IPS-NIHi7 (cell line): Measurements from ENCODE around the gene RABGAP1.
"Not testable (repeated sequence)": the region's sequence is repeated elsewhere in the genome, so short reads cannot be mapped to it uniquely, and the experiment has no call there.

Source experiments
- DNase-seq: peaks from one replicate; pipeline ENCODE4 v3.0.0; 2012; ENCODE audit warnings: mixed read lengths; ENCODE audit errors: extremely low spot score

RABGAP1 gene

DNA sequence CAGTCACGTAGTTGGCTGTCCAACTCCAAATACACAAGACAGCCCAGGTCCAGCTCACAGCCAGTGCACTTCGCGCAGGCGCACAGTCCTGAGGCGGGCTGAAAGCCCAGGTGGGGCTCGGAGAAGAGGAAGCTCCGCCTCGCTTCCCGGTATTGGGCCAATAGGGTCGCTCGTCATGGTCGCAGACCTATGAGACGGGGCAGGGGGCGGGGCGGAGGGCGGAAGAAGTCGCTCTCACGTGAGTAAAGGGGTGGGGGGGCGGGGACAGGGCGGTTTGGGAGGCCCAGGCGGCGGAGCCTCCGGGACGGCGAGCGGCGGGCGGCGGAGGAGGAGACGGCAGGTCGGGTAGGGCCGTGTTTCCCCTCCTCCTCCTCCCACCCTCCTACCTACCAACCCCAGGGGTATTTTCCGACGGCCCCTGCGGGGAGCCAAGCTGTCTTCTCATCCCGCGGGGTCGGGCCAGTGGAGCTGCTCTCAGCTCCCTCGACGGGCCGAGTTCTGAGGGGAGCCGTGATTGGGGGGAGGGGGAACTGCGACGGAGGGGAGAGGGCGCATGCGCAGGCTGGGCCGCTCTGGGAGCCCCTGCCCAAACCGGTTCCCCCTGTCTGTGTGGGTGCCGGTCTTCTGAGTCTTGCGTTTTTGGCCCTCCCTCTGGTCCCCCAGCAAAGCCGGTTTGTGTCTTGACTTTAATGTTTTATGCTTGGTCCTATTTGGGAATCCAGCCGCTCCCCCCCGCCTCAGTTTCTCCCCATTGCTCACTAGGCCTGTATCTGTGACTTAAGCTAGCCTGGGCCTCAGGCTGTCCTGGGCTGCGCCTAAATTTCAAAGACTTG lies at the start of gene RABGAP1:
Gene RABGAP1 (plus strand): TSS at position 272 of the 833 bp plus-strand sequence. CDS start 16,040 bp downstream, outside the sequence.
- DNase-seq: peak; percentile 99

DNA sequence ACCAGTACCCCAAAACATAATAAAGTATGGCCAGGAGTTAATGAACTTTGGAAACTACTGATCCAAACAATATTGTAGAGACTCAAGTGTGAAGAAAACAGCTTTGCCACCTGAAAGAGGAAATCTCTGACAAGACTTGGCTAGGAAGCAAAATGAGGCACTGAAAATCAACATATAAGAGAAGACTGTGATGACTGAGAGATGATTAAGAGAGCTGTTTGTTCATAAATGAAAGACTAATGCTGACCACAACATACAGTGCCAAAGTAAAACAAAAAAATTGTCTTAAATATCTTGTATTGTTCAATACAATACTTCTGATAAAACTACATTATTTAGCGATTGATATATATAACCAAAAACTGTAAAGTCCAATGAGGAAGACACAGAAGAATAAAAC lies 42.9 kb upstream of the RABGAP1 start:
- DNase-seq: no peak

DNA sequence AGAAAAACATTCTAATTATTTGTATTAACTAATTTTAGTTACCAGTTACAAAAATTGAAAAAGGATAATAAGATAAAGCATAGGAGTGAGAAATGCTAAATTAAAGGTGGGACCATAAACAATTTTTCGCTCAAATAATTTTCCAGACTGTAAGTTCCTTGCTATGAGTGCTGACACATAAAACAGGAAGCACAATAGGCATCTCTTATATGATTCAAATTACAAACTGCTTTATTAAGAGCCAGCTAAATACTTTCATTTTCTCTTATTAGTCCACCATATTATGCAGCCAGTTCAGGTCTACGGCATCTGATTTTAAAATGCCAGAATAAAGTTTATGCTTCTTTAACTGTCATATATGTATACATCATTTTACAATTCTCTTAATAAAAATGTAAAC lies 40.0 kb upstream of the RABGAP1 start:
- DNase-seq: no peak

DNA sequence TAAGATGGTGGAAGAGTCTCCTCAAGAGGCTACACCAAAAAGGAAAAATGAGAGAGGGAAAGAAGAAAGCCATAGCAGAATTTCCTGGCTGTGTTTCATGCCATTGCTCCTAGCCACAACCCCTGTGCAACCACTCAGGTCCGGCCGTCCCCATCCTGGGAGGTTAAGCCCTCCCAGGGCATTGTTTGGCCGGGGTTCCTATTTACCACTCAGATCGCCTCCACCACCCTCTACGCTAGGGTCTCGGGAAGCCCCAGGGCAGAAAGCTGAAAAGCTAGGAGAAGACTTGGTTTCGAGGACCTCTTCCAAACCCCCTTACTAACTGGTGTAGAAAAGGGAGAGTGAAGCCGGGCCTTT lies 36.4 kb upstream of the RABGAP1 start:
- DNase-seq: peak; percentile 55

DNA sequence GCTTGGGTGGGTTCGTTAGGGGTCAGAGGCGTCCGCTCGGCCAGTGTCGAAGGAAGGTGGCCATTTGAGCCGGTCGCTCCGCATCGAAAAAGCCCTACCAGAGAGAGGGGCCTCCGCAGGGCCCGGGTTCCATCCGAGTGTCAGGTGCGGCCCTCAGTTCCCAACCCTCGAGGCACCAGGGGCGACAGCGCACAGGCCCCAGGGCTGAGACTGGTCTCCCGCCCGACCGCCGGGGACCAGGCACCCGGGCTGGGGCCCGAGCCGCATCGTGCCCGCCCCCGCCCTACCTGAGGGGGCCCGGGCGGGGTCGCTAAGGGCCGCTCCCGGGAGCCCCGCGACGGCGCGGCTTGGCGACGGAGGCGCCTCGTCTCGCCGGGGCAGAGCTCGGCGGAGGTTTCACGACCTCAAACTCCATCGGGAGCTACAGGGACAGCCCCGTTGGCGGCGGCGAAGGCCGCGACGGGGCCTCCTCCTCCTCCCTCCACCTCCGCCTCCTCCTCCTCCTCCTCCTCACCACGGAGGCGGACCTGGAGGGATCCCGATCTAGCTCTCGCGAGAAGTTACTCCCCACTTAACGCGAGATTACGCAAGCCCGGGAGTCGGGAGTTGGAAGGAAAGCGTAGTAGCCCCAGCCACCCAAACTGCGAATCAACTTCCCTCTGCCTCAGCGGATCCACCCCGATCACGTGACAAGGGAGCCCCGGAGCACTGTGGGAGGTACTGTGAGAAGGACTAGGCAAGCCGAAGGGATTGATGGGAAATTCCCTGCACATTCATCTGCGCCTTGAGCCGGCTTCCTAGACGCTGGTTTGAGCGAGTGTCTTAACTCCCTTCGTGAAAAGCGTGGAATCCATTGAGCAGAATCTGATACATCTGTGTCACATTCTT lies 35.8 kb upstream of the RABGAP1 start, which contains the start of gene RC3H2:
Gene RC3H2 (minus strand): TSS at position 537 of the 888 bp plus-strand sequence. CDS start 7,850 bp downstream, outside the sequence.
- DNase-seq: peak; percentile 94

DNA sequence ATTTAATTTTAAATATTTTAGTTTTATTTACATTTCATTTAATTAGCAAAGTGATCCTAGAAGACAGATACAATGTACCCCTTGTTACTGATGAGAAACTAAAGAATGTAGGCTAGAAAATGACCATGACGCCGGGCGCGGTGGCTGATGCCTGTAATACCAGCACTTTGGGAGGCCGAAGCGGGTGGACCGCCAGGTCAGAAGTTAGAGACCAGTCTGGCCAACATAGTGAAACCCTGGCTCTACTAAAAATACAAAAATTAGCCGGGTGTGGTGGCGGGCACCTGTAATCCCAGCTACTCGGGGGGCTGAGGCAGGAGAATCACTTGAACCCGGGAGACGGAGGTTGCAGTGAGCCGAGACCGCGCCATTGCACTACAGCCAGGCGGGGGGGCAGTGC lies 34.7 kb upstream of the RABGAP1 start:
- DNase-seq: not testable (repeated sequence)

DNA sequence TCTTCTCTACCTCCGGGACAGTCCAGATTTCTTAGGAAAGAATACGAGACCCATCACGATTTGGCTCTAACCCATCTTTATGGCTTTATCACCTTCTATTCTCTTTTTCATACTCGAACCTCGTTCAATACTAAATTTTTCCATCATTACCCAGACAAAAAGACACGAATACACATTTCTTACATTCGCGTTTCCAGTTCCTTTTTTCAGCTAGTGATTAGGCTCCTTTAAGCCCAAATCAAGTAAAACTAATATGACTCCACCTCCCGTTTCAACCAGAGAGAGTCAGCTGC lies 28.2 kb upstream of the RABGAP1 start:
- no peak for DNase-seq

DNA sequence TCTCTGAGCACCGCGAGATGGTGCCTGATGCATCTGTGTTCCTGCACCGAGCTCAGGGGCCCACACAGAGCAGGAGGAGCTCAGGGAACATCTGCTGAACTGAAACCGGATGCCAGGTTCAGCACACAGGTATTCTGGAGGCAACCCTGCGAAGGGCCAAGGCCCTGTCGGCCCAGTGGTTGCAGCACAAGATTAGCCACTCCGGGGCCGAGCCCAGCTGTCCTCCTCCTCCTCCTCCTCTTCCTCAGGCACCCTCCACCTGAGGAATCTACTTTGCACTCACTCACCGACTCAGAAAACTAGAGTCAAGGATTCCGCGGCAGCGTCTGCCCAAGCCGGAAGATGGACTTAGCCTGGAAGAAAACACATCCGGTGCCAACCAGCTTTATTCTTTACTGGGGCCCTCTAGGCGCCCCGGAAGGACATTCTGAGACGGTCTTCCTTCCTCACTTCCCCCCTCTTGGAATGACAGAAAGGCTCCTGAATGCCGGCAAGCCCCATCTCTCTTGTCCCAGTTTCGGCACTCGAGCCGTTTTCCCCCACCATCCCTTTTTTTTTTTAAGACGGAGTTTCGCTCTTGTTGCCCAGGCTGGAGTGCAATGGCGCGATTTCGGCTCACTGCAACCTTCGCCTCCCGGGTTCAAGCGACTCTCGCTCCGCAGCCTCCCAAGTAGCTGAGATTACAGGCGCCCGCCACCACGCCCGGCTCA lies 27.7 kb upstream of the RABGAP1 start, which contains the start of gene ZBTB6:
Gene ZBTB6 (minus strand): TSS at position 360 of the 710 bp plus-strand sequence. CDS start 1,251 bp downstream, outside the sequence.
- DNase-seq: peak; percentile 79

DNA sequence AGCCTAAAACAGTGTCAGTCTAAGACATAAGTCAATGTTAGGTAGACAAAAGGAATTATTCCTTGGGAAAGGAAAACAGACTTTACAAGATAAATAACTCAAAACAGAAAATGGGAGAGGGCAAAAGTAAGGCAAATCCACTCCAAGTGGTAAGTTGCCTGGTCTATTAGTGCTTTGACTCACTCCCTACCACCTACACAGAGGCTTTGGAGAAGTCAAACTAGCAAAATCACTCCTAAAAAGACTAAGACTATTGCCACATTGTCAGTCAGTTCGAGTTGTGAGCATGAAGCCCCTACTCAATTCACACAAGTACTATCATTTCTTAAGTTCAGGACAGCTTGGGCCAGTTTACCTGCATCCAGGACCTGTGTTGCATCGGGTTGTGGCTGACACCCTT lies 22.5 kb upstream of the RABGAP1 start:
- no peak for DNase-seq

DNA sequence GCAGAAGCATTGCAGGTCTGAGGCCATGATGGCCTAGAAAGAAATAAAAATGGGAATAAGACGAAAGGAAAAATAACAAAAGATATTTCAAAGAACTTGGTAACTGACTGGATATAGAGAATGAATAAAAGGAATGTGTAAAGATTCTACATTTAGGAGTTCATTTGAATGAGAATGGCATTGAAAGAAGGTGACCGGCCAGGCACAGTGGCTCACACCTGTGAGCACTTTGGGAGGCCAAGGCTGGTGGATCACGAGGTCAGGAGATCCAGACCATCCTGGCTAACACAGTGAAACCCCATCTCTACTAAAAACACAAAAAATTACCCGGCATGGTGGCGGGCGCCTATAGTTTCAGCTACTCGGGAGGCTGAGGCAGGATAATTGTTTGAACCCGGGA lies 18.1 kb upstream of the RABGAP1 start:
- no peak for DNase-seq

DNA sequence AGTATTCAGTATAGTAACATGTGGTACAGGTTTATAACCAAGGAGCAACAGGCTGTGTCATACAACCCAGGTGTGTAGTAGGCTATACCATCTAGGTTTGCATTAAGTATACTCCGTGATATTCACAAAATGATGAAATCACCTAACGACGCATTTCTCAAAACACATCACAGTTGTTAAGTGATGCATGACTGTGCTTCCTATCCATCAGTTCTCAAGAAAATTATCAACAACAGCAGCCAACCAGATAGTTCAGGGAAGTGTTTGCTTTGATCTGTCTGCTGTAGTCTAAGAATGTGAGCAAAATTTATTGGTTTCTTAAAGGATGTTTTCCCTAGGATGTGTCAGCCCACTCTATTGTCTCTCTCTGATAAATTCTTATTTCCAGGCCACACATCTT lies 16.9 kb upstream of the RABGAP1 start:
- DNase-seq: no peak

DNA sequence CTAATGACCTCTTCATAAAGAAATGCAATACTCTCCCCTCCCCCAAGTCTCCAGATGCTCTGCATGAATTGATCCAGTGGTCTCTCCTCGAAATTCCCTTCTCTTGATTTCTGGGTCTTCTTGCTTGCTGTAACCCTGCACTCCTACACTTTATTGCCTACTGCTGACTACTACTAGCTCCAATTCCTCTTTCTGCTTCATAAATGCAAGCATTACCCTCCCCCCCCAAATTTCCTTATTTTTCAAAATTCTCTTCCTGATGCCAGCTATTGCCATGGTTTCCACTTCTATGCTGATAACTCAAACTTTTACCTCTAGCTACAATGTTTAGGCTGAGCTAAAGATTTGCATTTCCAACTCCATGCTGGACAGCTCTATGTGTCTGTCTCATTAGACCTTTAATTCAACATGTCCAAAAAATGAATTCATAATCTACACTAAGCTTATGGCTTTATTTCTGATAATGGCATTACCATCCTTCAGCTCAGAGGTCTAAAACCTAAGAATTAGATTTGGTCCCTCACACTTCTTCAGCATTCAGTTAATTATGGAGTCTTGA lies 10.9 kb upstream of the RABGAP1 start:
- DNase-seq: no peak

DNA sequence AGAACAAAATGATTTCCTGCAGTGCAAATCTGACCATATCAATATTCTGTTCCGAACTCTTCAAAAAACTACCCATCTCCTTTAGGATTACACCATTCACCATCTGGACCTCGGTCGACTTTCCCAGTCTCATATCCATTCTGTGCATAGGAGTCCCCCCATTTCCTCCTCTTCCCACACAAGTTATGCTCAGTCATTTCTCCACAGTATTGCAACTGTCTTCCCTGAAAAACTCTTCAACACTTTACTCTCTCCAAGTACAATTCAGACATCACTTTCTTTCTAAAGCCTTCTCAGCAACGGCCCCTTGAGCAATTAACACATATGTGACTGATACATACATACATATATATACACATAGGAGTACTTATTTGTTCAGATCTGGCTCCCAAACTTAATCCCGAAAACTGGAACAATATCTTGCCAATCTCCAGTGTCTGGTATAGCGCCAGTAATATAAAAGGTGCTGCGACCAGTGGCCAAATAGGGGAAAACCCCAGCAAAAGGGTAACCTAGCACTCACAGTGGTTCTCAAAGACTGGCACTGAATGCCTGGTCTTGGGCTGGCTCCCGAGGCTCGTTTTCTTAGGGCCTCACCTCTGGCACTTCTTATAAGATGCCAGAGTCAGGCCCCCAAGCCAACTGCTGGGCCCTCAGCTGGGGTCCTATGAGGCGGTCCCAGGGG lies 10.1 kb upstream of the RABGAP1 start:
- no peak for DNase-seq

DNA sequence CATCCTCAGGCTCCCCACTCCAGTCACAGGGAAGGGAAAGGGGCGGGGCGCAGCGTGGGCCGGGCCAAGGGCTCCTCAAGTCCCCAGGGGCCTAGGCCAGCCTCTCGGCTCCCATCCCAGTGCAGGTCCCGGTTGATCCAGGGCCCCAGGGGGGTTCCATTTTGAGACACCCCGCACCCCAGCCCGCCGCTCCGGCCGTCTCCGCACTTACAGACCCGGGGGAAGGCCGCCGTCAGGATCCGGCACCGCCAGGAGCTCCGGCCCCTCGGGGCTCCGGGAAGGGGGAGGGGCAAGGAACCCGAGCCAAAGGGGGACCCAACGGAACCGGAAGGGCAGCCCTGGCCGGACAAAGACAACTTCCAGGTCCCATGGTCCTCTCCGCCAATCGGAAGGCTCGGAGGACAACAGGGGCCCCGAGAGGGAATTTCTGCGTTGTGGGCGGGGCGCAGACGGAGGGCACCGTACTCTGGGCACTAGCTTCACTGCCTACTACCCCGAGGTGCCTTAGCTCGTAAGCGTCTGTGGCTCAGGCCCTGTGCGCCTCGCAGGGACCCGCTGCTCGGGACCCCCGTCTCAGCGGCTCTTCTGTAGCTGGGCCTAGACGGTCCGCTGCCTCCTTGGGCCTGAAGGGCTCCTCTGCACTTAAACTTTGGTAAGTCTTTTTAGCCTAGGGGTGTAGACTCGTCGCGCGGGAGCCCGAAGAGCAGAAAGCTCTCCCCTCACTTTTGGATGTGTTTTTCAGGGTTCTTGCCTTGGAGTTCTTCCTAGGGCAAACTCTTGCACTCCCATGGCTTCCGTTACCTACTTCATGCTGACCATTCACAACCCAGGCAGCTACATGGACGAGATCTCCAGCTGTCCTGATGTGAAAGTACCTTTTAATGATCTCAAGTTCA lies 9.3 kb upstream of the RABGAP1 start, which contains the start of gene ZBTB26:
Gene ZBTB26 (minus strand): TSS at position 287 of the 896 bp plus-strand sequence. CDS start 11,578 bp downstream, outside the sequence.
- DNase-seq: peak; percentile 98

DNA sequence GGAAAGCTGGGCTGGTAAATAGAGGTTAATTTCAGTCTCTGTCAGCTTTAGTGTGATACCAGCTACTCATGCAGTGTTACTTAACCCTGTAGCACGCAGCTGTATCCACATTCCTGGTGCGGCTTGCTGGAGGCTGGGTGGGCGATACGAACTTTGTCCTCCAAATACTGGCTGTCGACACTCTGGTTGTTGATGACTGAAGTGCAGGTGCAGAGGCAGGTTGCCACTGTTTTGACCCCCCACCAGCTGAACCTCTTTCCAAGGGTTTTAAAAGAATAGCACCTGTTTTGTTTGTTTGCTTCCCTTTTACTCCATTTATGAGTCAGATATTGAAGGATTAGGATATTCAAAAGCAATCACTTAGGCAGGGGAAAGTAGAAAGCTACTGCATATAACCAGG lies 4.4 kb upstream of the RABGAP1 start:
- no peak for DNase-seq

DNA sequence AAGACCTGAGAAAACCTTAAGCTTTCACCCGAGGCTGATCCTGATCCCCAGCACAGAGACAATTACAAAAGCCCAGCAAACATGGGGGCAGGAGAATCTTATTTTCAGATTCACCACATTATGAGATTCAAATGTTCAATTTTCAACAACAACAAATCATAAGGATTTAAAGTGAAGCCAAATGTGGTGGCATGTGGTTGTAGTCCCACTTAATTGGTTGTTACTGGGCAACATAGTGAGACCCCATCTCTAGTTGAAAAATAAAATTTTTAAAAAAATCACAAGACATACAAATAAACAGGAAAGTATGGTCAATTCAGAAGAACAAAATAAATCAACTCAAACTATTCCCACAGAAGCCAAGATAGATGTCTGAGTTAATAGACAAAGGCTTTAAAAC lies 3.9 kb upstream of the RABGAP1 start:
- DNase-seq: no peak

DNA sequence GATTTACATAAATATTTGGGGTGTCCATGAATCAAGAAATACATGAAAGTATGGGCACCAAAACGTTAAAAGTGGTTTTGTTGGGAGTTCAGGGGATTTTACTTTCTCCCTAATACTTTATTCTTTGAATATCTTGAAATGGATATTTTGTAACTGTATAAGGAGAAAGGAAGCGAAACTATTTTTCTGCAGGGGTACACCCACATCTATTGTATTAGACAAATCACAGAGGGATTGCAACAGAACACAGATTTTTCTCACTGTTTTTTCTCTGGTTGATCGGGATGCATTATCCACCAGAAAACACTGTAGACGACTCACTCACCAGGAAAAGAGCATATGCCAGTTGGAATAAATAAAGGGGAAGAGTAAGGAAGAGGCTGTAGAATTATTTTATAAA lies 1.2 kb upstream of the RABGAP1 start:
- no peak for DNase-seq

DNA sequence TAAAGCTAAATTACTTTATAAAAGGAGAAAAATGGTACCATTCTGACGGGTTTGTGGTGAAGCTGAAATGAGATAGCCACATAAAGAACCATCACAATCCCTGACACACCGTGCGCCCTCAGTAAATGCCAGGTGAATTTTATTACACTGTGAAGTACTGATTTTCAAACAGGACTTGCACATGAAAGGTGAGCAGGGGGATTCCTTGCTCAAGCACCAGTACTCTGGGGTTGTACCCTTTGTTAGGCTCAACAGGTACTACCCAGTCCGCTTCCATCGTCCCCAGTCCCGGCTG lies 419 bp upstream of the RABGAP1 start:
- no peak for DNase-seq

DNA sequence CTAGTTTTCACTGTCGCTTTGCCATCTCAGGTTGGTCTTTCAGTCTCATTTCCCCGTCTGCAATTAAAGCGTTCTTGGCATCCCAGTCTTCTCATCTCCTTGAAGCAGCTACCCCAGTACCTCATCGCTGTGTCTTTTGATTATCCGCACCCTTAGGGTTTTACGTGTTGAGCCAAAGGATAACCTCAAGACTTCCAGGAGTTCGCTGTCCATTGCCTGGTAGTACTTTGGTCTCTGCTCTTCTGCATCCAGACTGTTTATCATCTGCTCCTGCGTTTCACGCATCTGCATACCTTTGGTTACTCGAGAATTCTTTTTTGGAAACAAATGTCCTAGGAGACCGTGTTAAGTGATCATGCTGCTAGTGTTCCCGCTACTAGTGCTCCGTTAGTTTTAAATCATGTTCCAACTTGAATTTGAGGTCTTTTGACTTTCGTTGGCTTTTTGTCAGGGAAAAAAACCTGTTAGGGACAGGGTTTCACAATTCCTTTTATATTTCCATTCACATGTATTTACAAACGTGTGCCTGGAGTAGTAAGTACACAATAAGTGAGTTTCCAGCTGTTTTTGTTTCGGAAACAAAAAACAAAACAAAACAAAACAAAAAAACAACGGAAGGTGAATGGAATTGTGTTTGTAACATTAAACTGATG lies 888 bp downstream of the RABGAP1 start:
- DNase-seq: peak; percentile 32
